HG03521 (cell line): Measurements from ENCODE around the gene DYNC1H1.
"Not testable (repeated sequence)": the region's sequence is repeated elsewhere in the genome, so short reads cannot be mapped to it uniquely, and the experiment has no call there.

Source experiments
- ATAC-seq: cut with Tn5 transposase; IDR thresholded peaks from one replicate; pipeline ENCODE4 v1.9.1; 2021; ENCODE audit warnings: mild to moderate bottlenecking, moderate library complexity; ENCODE audit not compliant: unreplicated experiment

DYNC1H1 gene

DNA sequence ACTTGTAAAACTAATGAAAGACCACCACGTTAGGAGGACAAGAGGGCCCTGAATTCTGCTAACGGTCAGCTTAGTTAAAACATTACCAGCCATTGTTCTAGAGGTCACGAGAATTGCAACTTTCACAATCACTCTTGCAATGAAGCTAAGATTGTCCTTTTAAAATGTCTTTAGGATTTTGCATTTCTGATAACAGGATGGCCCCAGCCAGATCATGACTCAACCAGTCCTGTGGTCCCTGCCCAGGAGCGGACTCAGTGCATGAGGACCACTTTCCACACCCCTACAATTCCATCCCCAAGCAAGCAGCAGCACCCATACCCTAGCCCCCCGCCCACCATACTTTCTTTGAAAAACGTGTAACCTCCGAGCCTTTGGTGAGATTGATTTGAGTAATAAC, 93.8 kb downstream of the DYNC1H1 start:
- no peak for ATAC-seq

DNA sequence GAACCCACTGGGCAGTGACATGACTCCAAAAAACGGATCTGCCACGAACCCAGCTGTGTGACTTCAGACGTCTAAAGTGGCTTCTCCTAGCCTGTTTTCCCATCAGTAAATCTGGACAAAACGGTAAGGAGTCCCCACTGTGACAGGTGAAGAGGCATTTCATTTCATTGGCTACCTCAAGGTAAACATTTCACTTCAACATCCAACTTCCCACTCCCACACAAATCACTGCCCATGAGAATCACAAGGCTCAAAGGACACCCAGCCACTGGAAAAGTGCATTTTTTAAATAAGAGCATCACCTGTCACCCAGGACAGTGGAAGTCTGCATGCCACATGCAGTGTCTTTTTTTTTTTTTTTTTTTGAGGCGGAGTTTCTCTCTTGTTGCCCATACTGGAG, 94.6 kb downstream of the DYNC1H1 start:
- no peak for ATAC-seq

DNA sequence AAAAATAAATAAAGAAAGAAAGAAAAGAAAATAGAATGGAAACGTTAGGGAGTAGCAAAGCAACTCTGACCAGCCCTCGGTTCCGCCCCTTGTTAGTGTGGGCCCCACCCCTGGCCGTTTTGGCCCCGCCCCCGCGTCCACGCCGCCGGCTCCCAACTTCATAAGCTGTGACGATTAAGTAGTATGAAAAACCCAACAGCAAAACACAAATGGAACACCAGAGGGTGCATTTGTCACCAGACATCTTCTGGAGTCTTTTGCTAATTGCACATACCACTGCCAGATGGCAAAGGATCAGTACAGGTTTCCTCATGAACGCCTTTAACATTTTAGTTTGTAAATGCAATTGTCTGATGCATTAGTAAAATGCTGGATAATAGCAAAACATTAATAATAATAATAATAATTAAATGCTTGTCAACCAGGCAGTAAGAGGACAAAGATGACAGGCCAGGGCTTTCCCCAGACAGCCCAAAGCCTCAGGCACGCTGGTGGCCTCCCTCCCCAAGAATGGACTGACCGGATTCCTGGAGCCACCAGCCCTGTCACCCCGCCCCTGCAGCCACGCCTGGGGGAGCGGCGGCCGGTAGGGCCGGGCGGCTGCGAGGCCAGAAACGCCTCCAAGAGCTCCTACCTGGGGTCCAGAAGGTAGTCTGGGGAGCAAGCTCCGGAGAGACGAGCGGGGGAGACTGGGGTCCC, 98.9 kb downstream of the DYNC1H1 start:
- peak; percentile 59 for ATAC-seq

DNA sequence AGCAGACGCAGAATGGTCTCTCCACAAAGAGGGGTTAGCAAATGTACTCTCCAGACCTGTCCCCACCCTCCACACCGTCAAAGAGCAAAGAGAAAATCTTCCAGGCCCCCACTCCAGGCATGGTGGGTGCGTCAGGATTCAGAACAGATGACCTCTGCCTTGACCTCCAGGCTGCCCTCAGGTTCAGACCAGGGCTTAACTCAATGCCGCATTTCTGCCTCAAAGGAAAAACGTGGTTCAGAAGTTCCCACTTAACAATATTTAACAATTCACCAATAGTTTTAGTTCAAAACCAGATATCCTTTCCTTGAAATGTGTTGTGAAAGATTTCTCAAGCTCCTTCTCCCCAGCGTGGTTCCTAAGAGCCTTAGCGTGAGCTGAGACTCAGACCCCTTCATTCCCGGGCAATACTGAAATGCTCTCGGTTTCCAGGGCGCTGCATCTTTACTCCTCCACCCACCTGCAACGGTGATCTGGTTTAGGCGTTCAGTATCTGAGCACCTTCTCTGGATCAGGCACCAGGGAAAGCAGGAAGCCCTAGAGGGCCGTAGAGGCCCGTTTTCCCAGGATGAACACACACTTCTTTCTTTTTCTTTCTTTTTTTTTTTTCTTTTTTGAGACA, 99.5 kb downstream of the DYNC1H1 start:
- ATAC-seq: no peak

DNA sequence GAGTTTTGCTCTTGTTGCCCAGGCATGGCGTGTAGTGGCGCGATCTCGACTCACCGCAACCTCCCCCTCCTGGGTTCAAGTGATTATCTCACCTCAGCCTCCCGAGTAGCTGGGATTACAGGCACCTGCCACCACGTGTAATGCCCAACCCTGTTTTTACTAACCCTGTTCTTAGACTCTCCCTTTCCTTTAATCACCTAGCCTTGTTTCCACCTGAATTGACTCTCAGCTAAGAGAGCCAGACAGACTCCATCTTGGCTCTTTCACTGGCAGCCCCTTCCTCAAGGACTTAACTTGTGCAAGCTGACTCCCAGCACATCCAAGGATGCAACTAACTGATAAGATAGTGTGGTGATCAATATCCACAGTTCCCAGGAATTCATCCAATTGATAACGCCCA, 100.2 kb downstream of the DYNC1H1 start:
- not testable (repeated sequence) for ATAC-seq

DNA sequence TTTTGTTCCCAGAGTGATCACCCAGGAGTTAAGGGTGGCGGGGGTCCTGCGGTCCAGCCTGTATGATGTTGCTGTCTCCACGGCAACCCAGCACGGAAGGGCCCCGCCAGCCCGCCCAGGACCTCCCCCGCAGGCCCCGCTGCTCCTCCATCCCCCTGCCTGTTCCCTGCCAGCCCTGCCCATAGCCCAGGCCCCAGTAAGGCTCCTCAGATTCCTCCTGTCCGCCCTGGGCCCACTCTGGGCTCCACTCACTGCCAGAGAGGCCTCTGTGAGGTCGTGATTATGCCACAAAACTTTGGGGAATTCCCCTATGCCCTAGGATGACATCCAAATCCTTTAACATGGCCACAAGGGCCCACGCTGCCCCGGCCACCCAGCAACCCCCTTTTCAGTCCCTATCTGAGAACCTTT, 101.7 kb downstream of the DYNC1H1 start:
- ATAC-seq: no peak

DNA sequence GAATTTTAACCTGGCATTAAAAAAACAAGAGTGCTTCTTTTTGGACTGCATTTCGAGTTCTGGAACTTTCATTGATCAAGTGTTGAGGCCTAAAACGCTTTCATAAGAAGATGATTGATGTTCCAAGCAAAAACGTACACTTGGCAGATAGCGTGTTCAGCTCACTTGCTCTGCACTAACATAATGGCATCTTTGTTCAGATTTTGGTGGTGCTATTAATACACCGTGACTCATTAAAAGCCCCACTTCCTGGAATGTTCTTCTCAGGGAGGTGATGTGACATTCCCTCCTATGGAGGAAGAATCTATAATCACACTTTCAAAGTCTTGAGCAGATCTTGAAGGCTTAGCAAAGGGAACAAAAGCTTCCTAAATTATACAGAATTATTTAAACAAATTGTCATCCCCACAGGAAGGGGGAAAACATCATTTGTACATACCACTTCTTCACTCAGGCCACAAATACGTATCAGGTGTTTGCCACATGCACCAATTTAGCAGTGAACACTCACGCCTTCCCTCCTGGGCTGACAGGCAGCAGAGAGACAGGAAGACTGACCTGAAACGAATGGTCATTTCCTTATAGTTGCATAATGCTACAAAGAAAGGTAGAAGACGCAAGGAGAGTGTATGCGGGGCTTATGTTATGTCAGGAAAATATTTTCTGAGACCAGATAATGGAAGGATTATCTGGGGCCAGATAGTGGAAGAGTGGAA, 107.1 kb downstream of the DYNC1H1 start:
- ATAC-seq: no peak

DNA sequence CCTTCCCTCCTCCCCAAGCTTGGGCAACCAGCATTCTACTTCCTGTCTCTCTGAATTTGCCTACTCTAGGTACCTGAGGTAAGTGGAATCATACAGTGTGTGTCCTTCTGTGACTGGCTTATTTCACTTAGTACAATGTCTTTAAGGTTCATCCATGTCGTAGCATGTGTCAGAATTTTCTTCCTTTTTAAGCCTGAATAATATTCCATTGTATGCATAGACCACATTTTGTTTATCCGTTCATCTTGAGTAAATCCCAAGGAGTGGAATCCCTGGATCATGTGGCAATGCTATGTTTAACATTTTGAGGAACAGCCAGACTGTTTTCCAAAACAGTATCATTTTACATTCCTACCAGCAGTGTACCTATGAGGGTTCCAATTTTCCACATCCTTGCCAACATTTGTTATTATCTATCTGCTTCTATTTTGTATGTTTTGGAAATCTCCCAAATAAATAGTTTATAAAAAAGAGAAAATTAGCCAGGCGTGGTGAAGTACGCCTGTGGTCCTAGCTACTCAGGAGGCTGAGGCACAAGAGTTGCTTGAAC, 110.1 kb downstream of the DYNC1H1 start:
- ATAC-seq: no peak

DNA sequence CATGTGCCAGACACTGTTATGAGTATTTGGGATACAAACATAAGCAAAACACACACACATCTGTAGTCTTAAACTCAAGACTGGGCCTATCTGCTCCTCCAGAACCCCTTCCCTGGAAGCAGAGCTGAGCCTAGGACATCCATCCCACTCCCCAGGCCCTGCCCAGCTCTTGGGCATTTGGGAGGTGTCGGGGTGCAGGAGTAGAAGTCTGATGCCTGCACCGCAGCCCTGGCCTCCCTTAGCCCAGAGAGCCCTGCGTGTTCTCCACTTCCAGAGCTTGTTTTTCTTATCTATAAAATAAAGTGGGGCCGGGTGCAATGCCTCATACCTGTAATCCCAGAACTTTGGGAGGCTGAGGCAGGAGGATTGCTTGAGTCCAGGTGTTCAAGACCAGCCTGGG, 110.8 kb downstream of the DYNC1H1 start:
- no peak for ATAC-seq

DNA sequence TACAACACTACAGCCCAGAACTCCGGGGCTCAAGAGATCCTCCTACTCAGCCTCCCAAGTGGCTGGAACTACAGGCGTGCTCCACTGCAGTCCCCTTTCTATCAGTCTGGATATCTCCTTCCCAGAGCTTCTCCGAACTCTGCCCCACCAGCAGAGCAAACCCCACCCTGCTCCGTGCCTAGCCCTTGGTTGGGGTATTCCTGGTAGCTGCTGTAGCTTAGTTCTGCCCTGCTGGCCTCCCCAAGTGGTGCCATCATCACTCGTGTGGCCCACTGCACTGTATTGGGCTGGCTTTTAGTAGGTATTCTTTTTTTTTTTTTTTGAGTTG, 113.0 kb downstream of the DYNC1H1 start:
- ATAC-seq: no peak

DNA sequence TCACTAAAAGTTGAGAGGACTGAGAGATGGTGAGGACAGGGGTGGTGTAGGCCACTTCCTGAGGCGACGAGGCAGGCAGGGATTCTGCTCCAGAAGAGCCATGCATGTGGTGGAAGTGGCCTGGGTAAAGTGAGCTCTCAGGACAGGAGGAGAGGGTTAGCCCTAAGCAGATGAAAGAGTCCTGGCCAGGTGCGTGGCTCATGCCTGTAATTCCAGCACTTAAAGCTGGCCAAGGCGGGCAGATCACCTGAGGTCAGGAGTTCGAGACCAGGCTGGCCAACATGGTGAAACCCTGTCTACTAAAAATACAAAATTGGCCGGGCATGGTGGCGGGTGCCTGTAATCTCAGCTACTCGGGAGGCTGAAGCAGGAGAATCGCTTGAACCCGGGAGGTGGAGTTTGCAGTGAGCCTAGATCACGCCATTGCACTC, 114.0 kb downstream of the DYNC1H1 start:
- not testable (repeated sequence) for ATAC-seq

DNA sequence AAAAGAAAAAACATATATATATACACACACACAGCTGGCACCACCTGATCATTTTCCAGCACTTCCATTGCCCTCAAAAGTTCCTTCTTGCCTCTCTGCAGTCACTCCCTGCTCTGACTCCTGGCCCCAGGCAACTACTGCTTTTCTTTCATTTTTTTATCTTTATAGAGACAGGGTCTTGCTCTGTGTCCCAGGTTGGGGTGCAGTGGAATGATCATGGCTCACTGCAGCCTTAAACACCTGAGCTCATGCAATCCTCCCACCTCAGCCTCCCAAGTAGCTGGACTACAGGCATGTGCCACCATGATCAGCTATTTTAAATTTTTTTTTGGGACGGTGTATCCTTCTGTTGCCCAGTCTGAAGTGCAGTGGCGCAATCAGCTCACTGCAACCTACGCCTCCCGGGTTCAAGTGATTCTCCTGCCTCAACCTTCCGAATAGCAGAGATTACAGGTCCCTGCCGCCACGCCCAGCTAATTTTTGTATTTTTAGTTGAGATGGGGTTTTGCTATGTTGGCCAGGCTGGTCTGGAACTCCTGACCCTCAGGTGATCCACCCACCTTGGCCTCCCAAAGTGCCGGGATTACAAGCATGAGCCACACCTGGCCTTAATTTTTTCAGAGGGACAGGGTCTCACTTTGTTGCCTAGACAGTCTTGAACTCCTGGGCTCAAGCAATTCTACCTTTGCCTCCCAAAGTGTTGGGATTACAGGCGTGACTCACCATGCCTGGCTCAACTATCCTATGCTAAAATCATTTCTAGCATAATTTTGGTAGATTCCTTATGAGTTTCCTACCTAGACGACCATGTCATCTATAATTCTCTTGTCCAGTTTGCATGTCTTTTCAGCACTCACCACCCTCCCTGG, 114.7 kb downstream of the DYNC1H1 start:
- no peak for ATAC-seq

DNA sequence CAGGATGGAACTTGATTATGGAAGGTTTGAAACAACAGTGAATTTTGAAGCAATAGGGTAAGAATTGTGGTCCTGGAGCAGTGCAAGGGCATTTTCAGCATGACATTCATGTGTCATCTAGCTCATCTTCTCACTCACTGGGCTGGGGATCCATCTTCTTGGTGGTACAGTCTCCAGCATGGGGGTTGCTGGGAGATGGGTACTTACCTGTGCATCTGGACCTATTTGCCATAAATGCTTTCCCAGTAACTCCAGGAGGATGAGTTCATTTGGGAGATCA, 115.3 kb downstream of the DYNC1H1 start:
- ATAC-seq: no peak

DNA sequence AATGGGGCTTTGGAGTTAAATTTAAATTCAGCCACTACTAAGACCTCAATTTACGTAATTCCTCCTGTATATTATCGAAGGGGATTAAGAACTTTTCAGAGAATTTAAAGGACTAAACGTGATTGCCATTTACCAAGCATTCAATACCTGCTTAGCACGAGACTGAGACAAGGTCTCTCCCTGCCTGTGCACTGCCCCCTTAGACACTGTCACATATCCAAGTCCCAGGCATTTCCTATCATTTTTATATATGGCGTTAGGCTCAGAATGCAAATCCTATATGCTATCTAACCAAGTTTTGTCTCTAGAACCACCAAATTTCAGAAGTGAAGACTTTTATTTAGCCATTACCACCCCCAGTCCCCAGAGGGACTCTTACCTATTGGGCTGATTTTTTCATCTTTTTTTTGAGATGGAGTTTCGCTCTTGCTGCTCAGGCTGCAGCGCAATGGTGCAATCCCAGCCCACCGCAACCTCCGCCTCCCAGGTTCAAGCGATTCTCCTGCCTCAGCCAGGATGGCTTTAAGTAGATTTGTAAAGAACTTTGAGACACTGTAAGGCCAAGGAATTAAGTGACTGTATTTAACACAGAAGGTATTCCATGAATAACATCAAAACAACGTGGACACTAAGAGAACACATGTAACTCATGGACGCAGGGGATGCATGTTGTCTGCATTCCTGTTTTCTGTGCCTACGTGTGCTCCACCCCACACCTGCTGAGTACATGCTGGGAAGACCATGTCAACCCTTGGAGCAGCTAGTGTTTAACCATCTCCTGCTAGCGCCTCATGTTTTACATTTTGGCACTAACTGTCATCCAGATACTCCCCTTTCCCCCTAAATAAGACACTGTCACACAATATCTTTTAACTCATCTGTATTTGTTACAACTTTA, 116.1 kb downstream of the DYNC1H1 start:
- no peak for ATAC-seq

DNA sequence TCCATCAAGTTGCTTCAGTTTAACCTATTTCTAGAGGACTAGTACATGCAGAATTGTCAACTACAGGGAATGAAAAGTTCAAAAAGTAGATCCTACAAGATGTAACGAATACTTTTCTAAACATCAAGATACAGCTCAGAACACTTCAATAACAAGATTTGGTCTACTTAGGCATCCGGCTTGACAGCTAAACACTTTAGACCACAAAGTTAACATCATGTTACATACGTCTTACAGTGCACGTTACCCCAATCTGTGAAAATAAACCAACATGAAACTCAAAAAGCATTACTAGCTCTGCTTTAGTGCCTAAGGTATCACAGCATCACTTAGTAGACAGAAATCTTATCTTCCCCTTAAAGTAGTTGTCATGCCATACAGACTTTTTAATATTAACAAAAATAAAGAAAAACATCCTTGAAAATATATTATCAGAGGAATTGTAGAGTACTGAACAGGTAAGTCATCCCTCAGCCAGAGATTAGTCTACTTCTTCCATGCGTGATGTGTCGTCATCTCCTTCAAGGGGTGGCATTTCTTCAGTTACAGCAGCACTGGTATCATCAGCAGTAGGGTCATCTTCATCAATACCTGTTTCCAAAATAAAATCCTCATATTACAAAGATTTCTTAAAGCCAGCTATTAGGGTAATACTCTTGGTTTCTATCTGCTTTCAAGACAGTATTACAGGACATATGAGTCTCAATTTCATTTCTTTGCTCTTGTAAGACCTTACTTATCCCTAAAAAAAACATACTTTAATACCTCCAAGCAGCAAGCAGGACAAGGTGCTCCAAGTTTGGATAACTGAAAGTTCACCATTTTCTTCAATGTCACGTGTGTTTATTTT, 117.1 kb downstream of the DYNC1H1 start:
- ATAC-seq: no peak

DNA sequence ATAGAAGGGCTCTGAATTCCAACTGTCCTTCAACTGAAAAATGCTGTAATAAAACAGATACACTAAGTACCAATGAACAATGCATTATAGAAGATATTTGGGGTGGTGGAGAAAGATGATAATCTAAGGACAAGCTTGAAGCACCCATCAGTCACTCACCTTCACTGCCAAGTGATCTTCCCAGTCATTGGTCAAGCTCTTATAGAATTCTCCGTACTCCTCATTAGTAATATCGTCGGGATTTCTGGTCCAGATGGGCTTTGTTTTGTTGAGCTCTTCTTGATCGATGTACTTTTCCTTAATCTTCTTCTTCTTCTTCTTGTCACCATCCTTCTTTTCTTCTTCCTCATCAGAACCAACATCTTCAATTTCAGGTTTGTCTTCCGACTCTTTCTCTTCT, 120.1 kb downstream of the DYNC1H1 start:
- ATAC-seq: not testable (repeated sequence)

DNA sequence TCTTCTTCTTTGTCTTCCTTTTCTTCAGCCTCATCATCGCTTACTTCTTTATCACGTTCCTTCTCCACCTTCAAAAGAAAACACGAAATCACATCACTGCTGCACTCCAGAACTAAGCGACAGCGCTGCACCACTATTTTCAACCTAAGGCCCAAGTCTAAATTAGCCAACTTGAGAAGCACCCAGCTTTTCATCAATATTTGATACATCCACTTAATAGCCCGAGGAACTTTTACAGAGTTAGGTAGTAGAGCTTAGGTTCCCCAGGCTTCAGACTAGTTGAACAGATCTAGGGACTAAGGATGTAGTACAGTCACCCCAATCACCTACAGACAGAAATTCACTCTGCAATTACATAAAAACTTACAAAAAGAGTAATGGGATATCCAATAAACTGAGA, 120.6 kb downstream of the DYNC1H1 start:
- ATAC-seq: no peak

DNA sequence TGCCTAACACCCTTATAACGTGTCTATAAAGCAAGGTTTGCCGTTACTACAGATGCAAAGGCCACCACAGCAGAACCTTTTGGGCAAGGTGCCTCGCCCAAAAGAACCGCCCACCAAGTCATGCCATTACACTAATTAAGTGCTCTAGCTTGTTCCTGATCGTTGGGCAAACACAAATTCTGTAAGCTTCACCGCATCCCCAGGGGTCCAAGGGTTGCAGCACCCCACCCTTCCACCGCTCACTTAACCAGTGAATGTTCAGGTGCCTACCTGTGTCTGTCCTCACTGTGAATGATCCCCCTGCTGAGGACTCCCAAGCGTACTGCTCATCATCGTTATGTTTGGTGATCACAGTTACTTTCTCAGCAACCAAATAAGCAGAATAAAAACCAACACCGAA, 121.1 kb downstream of the DYNC1H1 start:
- no peak for ATAC-seq

DNA sequence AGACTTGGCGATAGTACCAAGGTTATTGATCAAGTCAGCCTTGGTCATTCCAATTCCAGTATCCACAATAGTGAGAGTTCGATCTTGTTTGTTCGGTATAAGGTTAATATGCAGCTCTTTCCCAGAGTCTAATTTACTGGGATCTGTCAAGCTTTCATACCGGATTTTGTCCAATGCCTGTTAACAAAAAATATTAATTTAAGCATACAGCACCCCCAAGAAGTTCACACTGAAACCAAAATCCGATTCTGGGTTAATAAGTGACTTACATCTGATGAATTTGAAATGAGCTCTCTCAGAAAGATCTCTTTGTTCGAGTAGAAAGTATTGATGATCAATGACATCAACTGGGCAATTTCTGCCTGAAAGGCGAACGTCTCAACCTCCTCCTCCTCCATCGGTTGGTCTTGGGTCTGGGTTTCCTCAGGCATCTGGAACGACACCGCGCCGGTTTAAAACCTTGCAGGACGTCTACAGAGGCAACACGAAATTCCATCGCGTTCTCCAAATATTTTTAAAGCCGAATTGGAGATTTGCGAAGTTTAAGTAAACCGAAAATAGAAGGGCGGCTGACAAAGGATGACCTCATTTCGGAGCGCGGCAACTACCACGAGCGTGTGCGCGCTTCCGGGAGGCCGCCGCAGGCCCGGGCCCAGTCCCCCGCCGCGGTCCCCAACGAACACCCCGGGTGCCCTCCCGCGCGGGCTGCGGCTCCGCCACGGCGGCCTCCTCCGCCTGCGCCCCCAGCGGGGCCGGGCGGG, 121.8 kb downstream of the DYNC1H1 start:
- peak; percentile 25 for ATAC-seq
